Lower leg skin (tissue), 4 donors: ENCODE data around the gene RAVER2. TPM values are rescaled to one million over a fixed set of nuclear protein-coding genes. Genes with fewer than 3 reads are reported as not detected.

Experiments used
- DNase-seq, 2 donors: peaks; one replicate each; pipeline ENCODE4 v3.0.0-alpha.2; 2019; ENCODE audit warnings: low spot score in 2 of 2
- H3K4me3 ChIP-seq: fragments of 200-600 bp; sonication (generic); 2 replicates; pipeline ENCODE4 v1.5.1; 2017; ENCODE audit warnings: mild to moderate bottlenecking, low read depth; ENCODE audit not compliant: poor library complexity, severe bottlenecking
- CTCF ChIP-seq, 3 donors: fragments of 450-650 bp; IDR thresholded peaks; one replicate each; pipeline ENCODE4 v1.5.1; 2016; ENCODE audit warnings: antibody characterized with exemption in 3 of 3, mild to moderate bottlenecking in 3 of 3, moderate library complexity in 2 of 3
- POLR2A ChIP-seq, 2 donors: fragments of 450-650 bp; IDR thresholded peaks; one replicate each; pipeline ENCODE4 v1.6.1; 2016 to 2017; ENCODE audit warnings: antibody characterized with exemption in 2 of 2, mild to moderate bottlenecking in 1 of 2, moderate library complexity in 1 of 2
- WGBS, 2 donors: methylation state at CpG; one replicate each; pipeline ENCODE4 v1.1.5; 2018; 5-methylcytosine and 5-hydroxymethylcytosine counted together
- intact Hi-C: fragments of 100-400 bp; cut with DNase I; formaldehyde crosslinking; loops from one replicate; pipeline ENCODE4 v1.15.0; 2023; ENCODE audit warnings: low total_unique reads
- total RNA-seq, 4 donors: library from RNA; depleted of rRNA; stranded (reverse); fragments of >200 nt; gene quantifications; one replicate each; pipeline ENCODE4 v1.1.0, GENCODE V29; 2016

RAVER2 gene
- total RNA-seq, 4 donors from 2014 or later, result 6.6 to 11.9 (median 8.4) TPM

DNA sequence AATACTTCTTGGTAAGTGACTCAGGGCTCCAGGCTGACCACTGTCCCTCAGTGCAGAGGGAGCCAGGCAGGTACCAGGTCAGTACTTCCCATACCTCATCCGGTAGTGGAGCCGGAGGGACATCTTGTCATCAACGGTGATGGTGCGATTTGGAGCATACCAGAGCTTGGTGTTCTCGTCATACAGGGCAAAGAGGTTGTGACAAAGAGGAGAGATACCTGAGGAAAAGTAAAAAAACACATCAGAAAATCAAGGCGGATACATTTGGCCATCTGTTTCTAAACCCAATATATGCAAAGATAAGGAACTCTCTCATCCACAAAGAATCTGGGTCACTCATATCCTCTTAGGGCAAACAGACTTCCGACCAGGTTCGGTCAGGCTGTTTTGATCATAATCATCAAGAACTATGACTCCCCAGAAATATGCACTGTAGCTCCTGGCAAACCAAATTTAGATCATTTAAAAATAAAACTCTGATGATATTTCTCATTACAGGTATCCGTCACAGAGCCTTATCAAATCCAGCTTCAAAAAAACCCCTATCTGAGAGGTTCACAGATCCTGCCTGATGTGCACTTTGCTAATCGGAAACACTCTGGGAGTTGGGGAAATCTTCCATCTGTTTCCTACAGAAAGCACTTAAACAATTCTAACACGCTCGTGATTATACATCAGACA is 134.2 kb downstream of the RAVER2 start:
- WGBS, 2 donors, result 64 to 73% methylated on average over 12 of the region's 12 CpGs
- intact Hi-C loops, result no loop called here
- TF ChIP-seq CTCF (IDR thresholded peaks at IDR 0.05) (no peak), POLR2A (IDR thresholded peaks at IDR 0.05) (no peak)
- no peak overlapping the region for H3K4me3 ChIP-seq
- DNase-seq, result no peak

DNA sequence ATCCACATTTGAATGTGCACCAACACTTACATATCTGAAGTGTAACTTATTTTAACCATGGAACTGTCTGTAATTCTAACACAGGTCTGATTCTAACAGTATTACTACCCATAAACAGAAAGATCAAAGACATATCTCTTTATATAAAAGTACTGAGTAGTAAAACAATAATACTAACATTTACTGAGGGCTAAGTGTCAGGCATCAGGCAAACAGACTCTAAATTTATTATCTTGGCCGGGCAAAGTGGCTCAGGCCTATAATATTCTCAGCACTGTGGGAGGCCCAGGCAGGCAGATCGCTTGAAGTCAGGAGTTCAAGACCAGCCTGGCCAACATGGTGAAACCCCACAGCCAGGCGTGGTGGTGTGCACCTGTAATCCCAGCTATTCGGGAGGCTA is 135.6 kb downstream of the RAVER2 start:
- H3K4me3 ChIP-seq, result no peak overlapping the region
- intact Hi-C loops, result no loop called here
- TF ChIP-seq POLR2A (IDR thresholded peaks at IDR 0.05), result no peak
- no peak for TF ChIP-seq CTCF (IDR thresholded peaks at IDR 0.05)
- DNase-seq, result no peak
- 96% methylated on average over 4 of the region's 4 CpGs for WGBS, 2 donors

GRCh38 chr1:64881281-64881680 is 136.4 kb downstream of the RAVER2 start:
- 100% methylated on average over 1 of the region's 1 CpG for WGBS, 2 donors
- no peak for TF ChIP-seq POLR2A (IDR thresholded peaks at IDR 0.05)
- TF ChIP-seq CTCF (IDR thresholded peaks at IDR 0.05), result no peak
- intact Hi-C loops, result no loop called here
- no peak for DNase-seq
- H3K4me3 ChIP-seq, result no peak overlapping the region

Other genes with a start within 250 kb of the RAVER2 start
- 100 to 1,000 TPM in 3 of 4 donors, 10 to 100 TPM in 1; 97.1 to 159 (median 129) TPM for gene JAK1, start 221.5 kb downstream of the RAVER2 start, total RNA-seq